IPS DF 4.7 (cell line): ENCODE results near the gene FMNL1.
"Not testable (repeated sequence)": the region's sequence is repeated elsewhere in the genome, so short reads cannot be mapped to it uniquely, and the experiment has no call there.

Source experiments
- DNase-seq: peaks from one replicate; pipeline ENCODE4 v3.0.0-alpha.2; 2013; ENCODE audit warnings: low spot score; ENCODE audit errors: extremely low read depth

The FMNL1 gene

DNA sequence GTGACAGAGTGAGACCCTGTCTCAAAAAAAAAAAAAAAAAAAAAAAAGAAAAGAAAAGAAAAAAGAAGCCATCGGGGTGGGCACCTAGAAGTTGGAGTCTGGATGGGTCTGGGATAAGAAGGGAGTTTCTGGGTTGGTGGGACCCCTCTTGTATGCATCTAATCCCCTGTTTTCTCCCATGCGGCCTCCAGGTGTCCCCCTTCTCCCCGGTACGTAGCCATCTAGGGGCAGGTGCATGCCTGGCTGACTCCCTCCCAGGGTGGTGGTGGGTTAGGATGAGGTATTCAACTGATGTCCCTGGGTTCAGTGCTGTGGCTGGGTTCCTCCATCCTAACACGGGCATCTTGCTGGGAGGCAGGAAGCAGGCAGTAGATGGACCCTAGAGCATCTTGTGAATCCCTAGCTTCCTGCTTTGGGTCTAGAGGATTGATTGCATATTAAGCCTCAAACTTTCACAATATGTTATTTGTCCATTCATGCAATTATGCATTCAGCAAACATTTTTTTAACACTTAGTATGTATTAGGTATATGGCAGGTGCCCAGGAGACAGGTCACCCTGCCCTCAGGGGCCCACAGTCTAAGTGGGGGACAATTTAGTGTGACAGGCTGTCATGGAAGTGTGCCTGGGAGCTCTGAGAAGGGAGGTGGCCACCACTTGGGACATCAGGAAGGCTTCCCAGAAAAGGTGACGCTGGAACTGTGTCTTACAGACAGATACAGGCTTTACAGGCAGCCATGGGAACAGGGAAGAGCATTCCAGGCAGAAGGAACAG lies 13.1 kb downstream of the FMNL1 start:
- no peak for DNase-seq

DNA sequence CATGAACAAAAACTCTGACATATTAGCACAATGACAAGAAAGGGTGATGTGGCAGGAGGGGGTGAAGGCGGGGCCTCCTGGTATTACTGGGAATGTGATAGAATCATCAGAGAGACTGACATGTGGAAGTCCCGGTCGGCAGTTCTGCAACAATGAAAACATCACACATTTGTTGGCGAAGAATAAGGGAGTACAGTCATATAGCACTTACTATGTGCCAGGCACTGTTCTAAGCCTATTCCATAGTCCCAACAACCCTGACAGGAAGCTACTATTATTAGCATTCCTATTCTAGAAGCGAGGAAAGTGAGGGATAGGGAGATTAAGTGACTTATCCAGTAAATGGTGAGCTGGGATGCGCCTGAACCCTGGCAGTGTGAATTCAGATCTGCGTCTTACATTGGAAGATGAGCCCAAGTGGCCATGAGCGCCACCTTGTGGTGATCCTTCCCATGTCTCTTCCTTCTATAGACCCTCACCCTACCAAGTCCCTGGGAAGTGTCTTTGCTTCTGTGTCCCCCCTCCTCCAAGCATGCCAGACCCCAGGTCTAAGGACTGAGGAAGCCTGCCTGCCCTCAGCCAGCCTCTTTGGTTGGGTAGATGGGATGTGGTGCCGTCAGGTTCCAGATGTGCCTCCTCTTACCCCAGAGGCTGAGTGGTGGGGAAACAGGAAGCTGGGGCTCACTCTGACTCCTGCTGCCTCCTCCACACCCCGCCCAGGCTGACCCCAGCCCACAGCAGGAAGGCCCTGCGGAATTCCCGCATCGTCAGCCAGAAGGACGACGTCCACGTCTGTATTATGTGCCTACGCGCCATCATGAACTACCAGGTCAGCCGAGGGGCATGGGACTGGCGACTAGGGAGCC lies 14.0 kb downstream of the FMNL1 start:
- peak; percentile 82 for DNase-seq

DNA sequence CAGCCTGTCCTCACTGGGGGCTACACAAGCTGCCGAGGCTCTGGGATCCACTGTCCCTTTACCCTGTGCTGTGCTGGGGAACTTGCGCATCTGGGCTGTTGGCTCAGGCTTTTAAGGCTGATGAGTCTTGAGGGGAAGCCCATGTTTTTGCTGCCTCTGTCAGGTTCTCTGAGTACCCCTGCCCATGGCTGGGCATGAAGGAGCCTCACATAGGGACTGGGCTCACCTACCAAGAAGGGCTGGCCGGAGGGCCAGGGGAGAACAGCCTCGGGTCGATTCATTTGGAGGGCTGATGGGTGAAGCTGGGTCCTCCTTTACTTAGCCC lies 14.6 kb downstream of the FMNL1 start:
- DNase-seq, result no peak

DNA sequence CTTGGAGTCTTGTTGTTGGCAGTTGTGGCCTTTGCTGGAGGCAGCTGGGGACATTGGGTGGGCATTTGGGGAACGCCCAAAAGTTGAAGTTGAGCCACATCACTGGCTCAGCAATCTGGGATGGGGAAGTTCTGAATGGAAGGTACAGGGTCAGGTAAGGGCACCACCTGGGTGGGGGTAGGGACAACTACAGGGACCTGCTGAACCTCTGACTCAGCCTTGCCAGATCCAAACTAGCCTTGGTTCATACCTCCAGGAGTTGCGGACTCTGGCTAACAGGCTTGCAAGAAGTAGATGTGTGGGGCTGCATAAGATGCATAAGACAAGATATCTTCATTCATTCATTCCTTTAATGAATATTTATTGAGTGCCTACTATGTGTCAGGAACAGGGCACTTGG lies 16.0 kb downstream of the FMNL1 start:
- no peak for DNase-seq

DNA sequence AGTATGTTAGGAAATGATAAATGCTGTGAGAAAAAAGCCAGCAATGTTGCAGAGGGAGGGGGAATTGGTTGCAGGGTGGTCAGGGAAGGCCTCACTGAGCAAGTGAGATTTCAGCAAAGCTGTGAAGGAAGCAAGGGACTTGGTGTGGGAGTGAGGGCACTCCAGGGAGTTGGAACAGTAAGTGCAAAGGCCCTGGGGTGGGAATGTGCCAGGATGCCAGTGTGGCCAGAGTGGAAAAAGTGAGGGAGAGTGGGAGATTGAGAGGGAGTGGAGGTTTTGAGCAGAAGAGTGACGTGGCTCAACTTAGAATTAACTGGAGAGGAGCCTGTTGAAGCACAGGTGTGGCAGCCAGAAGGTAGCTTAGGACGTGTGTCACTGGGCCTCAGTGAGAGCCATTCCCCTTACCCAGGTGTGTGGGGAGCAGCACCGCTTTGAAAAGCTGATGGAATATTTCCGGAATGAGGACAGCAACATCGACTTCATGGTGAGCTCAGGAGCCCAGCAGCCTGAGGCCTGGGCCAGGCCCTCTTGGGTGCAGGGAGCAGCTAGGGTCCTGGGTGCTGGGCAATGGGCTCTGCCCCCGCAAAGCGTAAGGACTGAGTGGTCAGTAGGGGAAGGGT lies 16.6 kb downstream of the FMNL1 start:
- no peak for DNase-seq

DNA sequence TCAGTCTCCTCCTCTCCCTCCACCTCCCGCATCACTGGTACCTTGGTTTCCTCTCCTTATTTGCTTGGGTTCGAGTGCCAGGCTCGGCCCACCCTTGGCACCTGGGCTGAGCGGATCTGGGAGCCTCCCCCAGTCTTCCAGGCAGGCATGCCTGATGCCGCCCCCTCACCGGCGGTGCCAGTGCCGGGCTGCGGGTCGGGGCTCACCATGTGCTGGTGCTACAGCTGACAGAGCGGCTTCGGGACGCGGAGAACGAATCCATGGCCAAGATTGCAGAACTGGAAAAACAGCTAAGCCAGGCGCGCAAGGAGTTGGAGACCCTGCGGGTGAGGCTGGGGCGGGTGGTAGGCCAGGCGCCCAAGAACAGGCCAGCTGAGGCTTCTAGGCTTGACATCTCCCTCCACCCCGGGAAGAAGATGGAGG lies 19.2 kb downstream of the FMNL1 start:
- DNase-seq, result no peak

DNA sequence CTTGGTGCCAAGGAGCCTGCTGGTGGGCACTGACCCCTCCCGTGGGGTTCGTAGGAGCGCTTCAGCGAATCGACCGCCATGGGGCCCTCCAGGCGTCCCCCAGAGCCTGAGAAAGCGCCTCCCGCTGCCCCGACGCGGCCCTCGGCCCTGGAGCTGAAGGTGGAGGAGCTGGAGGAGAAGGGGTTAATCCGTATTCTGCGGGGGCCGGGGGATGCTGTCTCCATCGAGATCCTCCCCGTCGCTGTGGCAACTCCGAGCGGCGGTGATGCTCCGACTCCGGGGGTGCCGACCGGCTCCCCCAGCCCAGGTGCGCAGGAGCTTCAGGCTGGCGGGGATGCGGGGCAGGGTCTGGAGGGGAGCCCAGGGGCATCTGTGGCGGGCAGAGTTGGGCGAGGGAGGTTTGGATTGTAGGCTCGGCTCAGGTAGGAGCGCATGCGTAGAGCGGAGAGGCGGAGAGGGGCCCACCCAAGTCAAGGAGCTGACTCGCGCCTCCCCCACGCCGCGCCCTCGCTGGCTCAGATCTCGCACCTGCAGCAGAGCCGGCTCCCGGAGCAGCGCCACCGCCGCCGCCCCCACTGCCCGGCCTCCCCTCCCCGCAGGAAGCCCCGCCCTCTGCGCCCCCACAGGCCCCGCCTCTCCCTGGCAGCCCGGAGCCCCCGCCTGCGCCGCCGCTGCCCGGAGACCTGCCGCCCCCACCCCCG lies 19.8 kb downstream of the FMNL1 start:
- DNase-seq, result no peak

DNA sequence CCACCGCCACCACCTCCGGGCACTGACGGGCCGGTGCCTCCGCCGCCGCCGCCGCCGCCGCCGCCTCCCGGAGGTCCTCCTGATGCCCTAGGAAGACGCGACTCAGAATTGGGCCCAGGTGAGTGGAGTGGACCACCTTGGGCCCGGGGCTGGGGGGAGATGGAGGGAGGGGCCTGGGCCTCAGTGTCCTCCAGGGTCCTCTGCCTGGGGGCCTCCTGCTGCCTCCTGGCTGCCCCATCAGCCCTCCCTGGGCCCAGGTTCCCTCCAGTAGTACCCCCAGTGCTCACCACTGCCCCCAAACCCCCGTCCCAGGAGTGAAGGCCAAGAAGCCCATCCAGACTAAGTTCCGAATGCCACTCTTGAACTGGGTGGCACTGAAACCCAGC lies 20.3 kb downstream of the FMNL1 start:
- DNase-seq, result no peak

DNA sequence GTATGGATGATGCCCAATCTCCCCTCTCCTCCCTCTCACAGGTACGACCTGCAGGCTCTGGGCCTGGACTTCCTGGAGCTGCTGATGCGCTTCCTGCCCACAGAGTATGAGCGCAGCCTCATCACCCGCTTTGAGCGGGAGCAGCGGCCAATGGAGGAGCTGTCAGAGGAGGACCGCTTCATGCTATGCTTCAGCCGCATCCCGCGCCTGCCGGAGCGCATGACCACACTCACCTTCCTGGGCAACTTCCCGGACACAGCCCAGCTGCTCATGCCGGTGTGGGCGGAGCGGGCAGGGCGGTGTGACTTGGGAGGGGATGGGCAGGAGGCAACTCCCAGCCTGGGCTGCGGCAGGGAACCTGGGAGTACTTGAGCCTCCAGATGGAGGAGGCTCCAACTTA lies 22.1 kb downstream of the FMNL1 start:
- no peak for DNase-seq

DNA sequence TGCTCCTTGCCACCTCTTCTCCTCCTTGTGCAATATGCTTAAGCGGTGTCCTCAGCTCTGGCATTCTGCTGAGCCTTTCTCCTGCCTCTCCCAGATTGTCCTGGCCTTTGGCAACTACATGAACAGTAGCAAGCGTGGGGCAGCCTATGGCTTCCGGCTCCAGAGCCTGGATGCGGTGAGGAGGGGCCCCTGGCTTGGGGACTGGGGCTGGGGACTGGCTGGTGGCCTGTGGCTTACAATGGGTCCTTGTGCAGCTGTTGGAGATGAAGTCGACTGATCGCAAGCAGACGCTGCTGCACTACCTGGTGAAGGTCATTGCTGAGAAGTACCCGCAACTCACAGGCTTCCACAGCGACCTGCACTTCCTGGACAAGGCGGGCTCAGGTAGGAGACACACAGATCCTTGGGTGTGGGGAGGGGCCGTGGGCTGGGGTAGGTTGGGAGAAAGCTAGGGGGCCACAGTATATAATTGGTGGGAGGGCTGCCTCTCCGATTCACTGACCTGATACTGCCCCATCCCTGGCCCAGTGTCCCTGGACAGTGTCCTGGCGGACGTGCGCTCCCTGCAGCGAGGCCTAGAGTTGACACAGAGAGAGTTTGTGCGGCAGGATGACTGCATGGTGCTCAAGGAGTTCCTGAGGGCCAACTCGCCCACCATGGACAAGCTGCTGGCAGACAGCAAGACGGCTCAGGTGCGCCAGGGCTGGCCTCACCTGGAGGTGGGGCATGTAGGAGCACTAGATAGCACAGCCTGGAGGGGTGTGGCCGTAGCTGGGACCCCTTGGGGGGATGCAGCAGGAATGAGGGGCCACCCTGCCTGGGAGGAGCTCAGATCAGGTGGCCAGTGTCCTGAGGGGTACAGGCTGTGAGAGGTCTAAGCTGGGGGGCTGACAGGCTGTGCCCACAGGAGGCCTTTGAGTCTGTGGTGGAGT lies 23.3 kb downstream of the FMNL1 start:
- DNase-seq, result no peak

DNA sequence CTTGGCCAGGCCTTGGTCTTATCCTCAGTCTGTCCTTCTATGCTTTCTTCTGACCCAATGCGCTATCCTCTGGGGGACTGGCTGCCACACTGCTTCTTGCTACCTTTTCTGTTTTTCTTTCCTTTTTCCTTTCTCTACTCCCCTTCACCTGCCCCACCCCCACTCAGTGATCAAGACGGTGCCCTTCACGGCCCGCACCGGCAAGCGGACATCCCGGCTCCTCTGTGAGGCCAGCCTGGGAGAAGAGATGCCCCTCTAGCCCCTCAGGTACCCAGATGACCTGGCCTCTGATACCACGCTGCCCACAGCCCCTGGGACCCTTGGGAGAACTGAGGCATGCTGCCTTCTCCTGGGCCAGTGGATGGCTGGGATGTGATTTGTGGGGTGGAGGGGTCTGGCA lies 24.7 kb downstream of the FMNL1 start:
- no peak for DNase-seq

DNA sequence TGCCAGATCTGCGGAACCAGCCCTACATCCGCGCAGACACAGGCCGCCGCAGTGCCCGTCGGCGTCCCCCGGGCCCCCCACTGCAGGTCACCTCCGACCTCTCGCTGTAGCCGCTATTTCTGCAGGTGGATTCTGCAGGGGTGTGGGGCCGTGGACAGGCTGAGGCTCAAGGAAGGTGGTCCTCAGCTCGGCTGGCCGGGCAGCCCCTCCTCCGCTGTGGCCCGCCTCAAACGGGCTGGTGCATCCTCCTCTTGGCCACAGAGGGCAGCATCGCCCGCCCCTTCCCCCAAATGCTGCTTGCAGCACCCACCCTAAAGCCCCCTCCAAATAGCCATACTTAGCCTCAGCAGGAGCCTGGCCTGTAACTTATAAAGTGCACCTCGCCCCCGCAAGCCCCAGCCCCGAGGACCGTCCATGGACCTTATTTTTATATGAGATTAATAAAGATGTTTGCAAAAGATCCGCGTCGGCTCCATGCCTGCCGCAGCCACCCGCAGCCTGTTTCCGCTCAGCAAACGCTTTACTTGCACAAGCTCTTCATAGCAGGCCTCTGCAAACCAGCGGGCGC lies 25.3 kb downstream of the FMNL1 start:
- DNase-seq, result no peak

DNA sequence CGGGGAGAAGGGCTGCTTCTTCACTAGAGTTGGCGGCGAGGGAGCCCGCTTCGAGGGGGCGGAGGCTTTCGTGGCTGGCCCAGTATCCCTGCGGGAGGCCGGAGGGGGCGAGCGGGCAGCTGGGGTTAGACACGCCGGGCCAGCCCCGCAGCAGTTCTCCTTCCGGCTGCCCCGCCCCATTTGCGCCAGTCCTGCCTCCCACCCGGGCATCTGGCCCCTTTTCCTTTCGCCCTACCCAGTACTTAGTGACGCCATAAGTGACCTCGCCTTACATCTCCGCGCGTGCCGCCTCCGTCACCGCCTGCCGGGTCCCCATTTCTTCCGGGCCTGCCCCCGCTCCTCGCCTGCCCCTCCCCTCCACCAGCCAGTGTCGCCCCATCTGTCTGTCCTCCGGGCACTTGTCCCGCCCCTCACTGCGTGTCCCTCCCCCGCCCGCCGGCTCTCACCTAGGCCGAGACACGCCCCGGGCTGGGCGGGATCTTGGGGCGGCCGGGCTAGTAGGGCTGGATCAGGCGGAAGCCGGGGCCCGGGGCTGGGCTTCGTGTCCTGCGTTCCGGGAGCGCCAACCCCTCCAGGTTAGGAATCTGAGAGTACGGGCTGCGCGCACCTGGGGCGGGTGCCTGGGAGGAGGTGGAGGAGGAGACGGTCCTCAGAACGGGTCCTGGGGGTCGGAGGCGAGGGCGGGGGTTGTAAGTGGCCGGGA lies 25.9 kb downstream of the FMNL1 start:
- DNase-seq, result peak; percentile 75

DNA sequence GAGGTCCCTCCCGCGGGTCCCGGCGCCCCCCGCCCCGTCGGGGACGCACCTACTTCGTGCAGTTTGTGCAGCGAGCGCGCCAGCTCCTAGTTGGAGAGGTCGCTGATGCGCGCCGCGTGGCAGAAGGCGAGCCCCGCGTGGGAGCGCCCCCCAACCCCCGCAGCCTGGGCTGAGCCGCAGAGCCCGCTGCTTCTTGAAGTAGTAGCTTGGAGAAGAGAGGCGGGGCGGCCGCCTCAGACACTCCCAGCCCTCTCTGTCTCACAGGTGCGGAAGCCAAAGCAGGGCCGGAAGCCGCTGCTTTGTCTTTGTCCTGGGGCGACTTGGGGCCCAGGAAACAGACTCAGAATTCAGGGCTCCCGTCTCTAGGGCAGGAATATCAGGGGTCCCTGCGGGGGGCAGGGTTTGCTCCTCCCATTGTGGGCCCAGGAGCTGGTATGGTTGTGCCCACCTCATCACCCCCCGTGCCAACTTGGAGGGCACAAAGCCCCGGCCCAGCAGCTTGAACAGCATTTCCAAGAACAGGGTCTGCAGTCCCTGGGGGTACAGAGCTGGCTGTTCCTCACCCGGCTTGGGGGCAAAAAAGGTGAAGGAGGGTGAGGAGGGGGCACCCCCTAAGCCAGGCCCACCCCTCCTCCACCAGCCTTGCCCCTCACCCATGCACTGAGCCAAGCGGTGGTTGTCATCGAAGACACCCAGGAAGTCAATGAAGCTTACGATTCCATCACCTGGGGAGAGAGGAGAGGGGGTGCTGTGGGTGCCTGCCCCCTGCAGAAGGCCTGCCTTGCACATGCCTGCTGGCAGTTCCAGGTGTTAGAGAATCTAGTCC lies 26.7 kb downstream of the FMNL1 start:
- no peak for DNase-seq

DNA sequence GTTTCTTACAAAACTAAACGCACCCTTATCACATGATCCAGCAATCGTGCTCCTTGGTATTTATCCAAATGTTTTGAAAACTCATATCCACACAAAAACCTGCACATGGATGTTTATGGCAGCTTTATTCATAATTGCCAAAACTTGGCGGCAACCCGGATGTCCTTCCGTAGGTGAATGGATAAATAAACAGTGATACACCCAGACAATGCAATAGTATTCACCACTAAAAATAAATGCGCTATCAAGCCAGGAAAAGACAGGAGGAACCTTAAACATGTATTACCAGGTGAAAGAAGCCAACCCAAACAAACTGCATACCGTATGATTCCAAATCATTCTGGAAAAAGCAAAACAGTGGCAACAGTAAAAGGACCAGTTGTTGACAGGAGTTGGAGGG lies 30.2 kb downstream of the FMNL1 start:
- DNase-seq, result no peak

DNA sequence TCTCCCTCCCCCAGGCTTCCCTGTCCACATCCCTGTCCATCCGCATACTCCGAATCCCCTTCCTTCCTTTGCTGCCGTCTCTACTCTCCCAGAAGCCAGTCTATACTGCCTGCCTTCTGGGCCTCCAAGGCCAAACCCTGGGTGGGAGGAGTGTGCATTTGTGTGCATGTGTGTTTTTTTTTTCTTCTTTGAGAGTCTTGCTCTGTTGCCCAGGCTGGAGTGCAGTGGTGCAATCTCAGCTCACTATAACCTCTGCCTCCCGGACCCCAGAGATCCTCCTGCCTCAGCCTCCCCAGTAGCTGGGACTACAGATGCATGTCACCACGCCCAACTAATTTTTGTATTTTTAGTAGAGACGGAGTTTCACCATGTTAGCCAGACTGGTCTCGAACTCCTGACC lies 31.6 kb downstream of the FMNL1 start:
- not testable (repeated sequence) for DNase-seq

DNA sequence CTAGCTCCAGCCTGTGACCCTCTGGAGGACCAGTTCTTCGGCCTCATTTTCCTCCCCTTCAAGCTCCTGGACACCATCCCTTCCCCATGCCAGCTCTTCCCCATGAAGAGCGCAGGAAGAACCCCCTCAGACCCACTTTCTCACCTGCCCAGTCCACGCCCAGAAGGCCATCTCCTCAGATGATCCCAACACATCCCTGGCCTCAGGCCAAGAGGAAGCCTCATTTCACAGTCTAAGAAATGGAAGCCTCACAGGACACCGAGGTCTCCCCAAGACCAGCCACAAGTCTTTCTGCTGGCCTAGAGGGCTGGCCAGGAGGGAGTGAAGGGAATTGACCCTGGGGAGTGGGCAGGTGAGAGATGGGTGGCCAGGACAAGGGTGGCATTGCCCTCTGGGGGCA lies 32.2 kb downstream of the FMNL1 start:
- DNase-seq, result no peak

DNA sequence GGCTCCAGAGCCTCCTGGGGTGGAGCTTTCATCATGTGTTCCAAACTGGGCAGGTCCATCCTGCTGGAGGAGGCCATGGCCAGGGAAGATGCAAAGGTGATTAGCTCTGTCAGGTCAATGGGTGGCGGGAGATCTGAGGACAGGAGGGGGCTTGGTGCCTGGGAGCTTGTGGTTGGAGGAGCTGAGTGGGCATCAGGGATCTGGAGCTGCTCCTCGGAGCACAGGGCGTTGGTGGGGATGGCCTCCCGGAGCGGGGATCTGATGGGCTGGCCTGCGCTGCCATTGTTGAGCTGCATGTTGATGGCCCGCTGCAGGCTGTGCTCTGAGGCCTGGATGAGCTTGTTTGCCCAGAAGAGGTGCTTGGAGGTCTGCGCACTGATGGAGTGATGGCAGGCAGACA lies 33.7 kb downstream of the FMNL1 start:
- DNase-seq, result no peak
